GM18499 (cell line): ENCODE data around the gene EPN3.

Experiments
- ATAC-seq: cut with Tn5 transposase; IDR thresholded peaks from one replicate; pipeline ENCODE4 v1.9.1; 2021; ENCODE audit warnings: moderate number of reproducible peaks; ENCODE audit not compliant: insufficient read depth, unreplicated experiment

EPN3 gene

GRCh38 chr17:50533720-50534148 lies 1.2 kb downstream of the EPN3 start:
- ATAC-seq, result no peak

GRCh38 chr17:50534222-50534978 lies 1.9 kb downstream of the EPN3 start:
- no peak for ATAC-seq

- no peak for ATAC-seq
Observed at GRCh38 chr17:50534979-50535326, 2.4 kb downstream of the EPN3 start.

GRCh38 chr17:50535407-50535806 lies 2.9 kb downstream of the EPN3 start:
- ATAC-seq, result no peak

- no peak for ATAC-seq
Observed at GRCh38 chr17:50536683-50537646, 4.4 kb downstream of the EPN3 start.

GRCh38 chr17:50537721-50538548 lies 5.4 kb downstream of the EPN3 start:
- ATAC-seq, result no peak

- ATAC-seq, result no peak
Observed at GRCh38 chr17:50538549-50539410, 6.2 kb downstream of the EPN3 start.

GRCh38 chr17:50539762-50540559 lies 7.4 kb downstream of the EPN3 start:
- ATAC-seq, result no peak

- no peak for ATAC-seq
Observed at GRCh38 chr17:50540560-50541401, 8.2 kb downstream of the EPN3 start.

GRCh38 chr17:50541402-50541715 lies 8.8 kb downstream of the EPN3 start:
- ATAC-seq, result no peak

- no peak for ATAC-seq
Observed at GRCh38 chr17:50541716-50542688, 9.5 kb downstream of the EPN3 start.

- ATAC-seq, result no peak
Observed at GRCh38 chr17:50542795-50543774, 10.6 kb downstream of the EPN3 start.

GRCh38 chr17:50544516-50544915 lies 12.0 kb downstream of the EPN3 start:
- ATAC-seq, result no peak

GRCh38 chr17:50545311-50545710 lies 12.8 kb downstream of the EPN3 start:
- ATAC-seq, result no peak

GRCh38 chr17:50546701-50547034 lies 14.1 kb downstream of the EPN3 start:
- no peak for ATAC-seq
